ENCODE measurements around the gene UGT8.

UGT8 gene

GRCh38 chr4:114692958-114693357, 94.4 kb downstream of the UGT8 start:
- H3K27ac ChIP-seq, result no peak overlapping the region
- TF ChIP-seq ZFX (IDR thresholded peaks at IDR 0.05; ENCODE audit: borderline replicate concordance) (no peak), CTCF (IDR thresholded peaks at IDR 0.05) (no peak)

GRCh38 chr4:114694770-114695169, 96.2 kb downstream of the UGT8 start:
- TF ChIP-seq ZFX (IDR thresholded peaks at IDR 0.05; ENCODE audit: borderline replicate concordance) (no peak), CTCF (IDR thresholded peaks at IDR 0.05) (peak; percentile 76)

GRCh38 chr4:114698231-114698630, 99.6 kb downstream of the UGT8 start:
- TF ChIP-seq CTCF (IDR thresholded peaks at IDR 0.05) (no peak), ZFX (IDR thresholded peaks at IDR 0.05; ENCODE audit: borderline replicate concordance) (no peak)
- no peak overlapping the region for H3K27ac ChIP-seq

More at GRCh38 chr4:114694770-114695169, 96.2 kb downstream of the UGT8 start:
- no peak overlapping the region for H3K27ac ChIP-seq

- no peak for TF ChIP-seq CTCF (IDR thresholded peaks at IDR 0.05)
- no peak for TF ChIP-seq ZFX (IDR thresholded peaks at IDR 0.05; ENCODE audit: borderline replicate concordance)
- H3K27ac ChIP-seq, result no peak overlapping the region
Observed at GRCh38 chr4:114701491-114701890, 102.9 kb downstream of the UGT8 start.

GRCh38 chr4:114717432-114717831, 118.8 kb downstream of the UGT8 start:
- no peak overlapping the region for H3K27ac ChIP-seq
- TF ChIP-seq CTCF (IDR thresholded peaks at IDR 0.05), result no peak
- no peak for TF ChIP-seq ZFX (IDR thresholded peaks at IDR 0.05; ENCODE audit: borderline replicate concordance)

GRCh38 chr4:114725066-114725465, 126.5 kb downstream of the UGT8 start:
- H3K27ac ChIP-seq, result no peak overlapping the region
- TF ChIP-seq CTCF (IDR thresholded peaks at IDR 0.05) (no peak), ZFX (IDR thresholded peaks at IDR 0.05; ENCODE audit: borderline replicate concordance) (no peak)

GRCh38 chr4:114727461-114727860, 128.9 kb downstream of the UGT8 start:
- no peak overlapping the region for H3K27ac ChIP-seq
- no peak for TF ChIP-seq CTCF (IDR thresholded peaks at IDR 0.05)
- TF ChIP-seq ZFX (IDR thresholded peaks at IDR 0.05; ENCODE audit: borderline replicate concordance), result no peak
